Neural progenitor cell (in vitro differentiated cells): ENCODE results near the gene SERBP1. TPM values are rescaled to one million over a fixed set of nuclear protein-coding genes. Genes with fewer than 3 reads are reported as not detected.

ENCODE experiments used
- DNase-seq: peaks from one replicate; pipeline ENCODE4 v3.0.0-alpha.2; 2016; ENCODE audit warnings: low spot score
- H2AFZ ChIP-seq: fragments of 200-600 bp; sonication (generic); replicated peaks from 2 replicates; pipeline ENCODE4 v1.6.1; 2016; ENCODE audit warnings: antibody characterized with exemption
- H3F3A ChIP-seq: fragments of 200-600 bp; sonication (generic); 2 replicates; pipeline ENCODE4 v1.6.1; 2016; ENCODE audit warnings: antibody characterized with exemption, low read depth
- H3K27ac ChIP-seq: fragments of 200-600 bp; sonication (generic); 2 replicates; pipeline ENCODE4 v1.5.1; 2016; ENCODE audit warnings: mild to moderate bottlenecking
- H3K27me3 ChIP-seq: fragments of 200-600 bp; sonication (generic); 2 replicates; pipeline ENCODE4 v1.6.1; 2016; ENCODE audit warnings: mild to moderate bottlenecking, moderate library complexity
- H3K36me3 ChIP-seq: fragments of 200-600 bp; sonication (generic); 2 replicates; pipeline ENCODE4 v1.5.1; 2016
- H3K4me1 ChIP-seq: fragments of 200-600 bp; sonication (generic); 2 replicates; pipeline ENCODE4 v1.6.1; 2016; ENCODE audit warnings: mixed run types
- H3K4me2 ChIP-seq: fragments of 200-600 bp; sonication (generic); 2 replicates; pipeline ENCODE4 v1.6.1; 2016
- H3K4me3 ChIP-seq: fragments of 200-600 bp; sonication (generic); 2 replicates; pipeline ENCODE4 v1.5.1; 2016
- H3K79me2 ChIP-seq: fragments of 200-600 bp; sonication (generic); 2 replicates; pipeline ENCODE4 v1.6.1; 2016; ENCODE audit warnings: low read depth
- H3K9ac ChIP-seq: fragments of 200-600 bp; sonication (generic); 2 replicates; pipeline ENCODE4 v1.6.1; 2016
- H3K9me3 ChIP-seq: fragments of 200-600 bp; sonication (generic); 2 replicates; pipeline ENCODE4 v1.5.1; 2016; ENCODE audit warnings: low read depth
- H4K20me1 ChIP-seq: fragments of 200-600 bp; sonication (generic); 2 replicates; pipeline ENCODE4 v1.6.1; 2016; ENCODE audit warnings: low read depth
- H3K27ac Mint-ChIP-seq: 3 replicates; pipeline ENCODE4 v1.8.0; 2021; ENCODE audit warnings: mixed read lengths
- H3K27me3 Mint-ChIP-seq: 2 replicates; pipeline ENCODE4 v1.8.0; 2022; ENCODE audit warnings: low read depth, mild to moderate bottlenecking, inconsistent platforms, moderate library complexity, mixed read lengths; ENCODE audit not compliant: insufficient read depth
- H3K36me3 Mint-ChIP-seq: 3 replicates; pipeline ENCODE4 v1.8.0; 2021; ENCODE audit warnings: mixed read lengths
- H3K4me1 Mint-ChIP-seq: 3 replicates; pipeline ENCODE4 v1.8.0; 2021; ENCODE audit warnings: mixed read lengths
- H3K4me3 Mint-ChIP-seq: 3 replicates; pipeline ENCODE4 v1.8.0; 2021; ENCODE audit warnings: mild to moderate bottlenecking, moderate library complexity, mixed read lengths
- H3K9me3 Mint-ChIP-seq: 3 replicates; pipeline ENCODE4 v1.8.0; 2020; ENCODE audit warnings: mixed read lengths
- EZH2 ChIP-seq: fragments of 200-600 bp; sonication (generic); IDR thresholded peaks from 2 replicates; pipeline ENCODE4 v1.6.1; 2017; ENCODE audit warnings: antibody characterized with exemption, mild to moderate bottlenecking, moderate library complexity
- EZH2phosphoT487 ChIP-seq: fragments of 200-600 bp; sonication (generic); IDR thresholded peaks from 2 replicates; pipeline ENCODE4 v1.6.1; 2017; ENCODE audit warnings: antibody characterized with exemption
- total RNA-seq: library from RNA; depleted of rRNA; stranded (reverse); fragments of >200 nt; gene quantifications from 2 replicates; pipeline ENCODE4 v1.2.3, GENCODE V29; 2015; ENCODE audit warnings: low replicate concordance
- TF ChIP-seq, protein P1 (sequence below): fragments of 200-600 bp; sonication (generic); IDR thresholded peaks from 2 replicates; pipeline ENCODE4 v1.5.1; 2017; ENCODE audit warnings: antibody characterized with exemption, mild to moderate bottlenecking

The SERBP1 gene
- total RNA-seq, 1 donor from 2014 or later = 534 TPM

DNA sequence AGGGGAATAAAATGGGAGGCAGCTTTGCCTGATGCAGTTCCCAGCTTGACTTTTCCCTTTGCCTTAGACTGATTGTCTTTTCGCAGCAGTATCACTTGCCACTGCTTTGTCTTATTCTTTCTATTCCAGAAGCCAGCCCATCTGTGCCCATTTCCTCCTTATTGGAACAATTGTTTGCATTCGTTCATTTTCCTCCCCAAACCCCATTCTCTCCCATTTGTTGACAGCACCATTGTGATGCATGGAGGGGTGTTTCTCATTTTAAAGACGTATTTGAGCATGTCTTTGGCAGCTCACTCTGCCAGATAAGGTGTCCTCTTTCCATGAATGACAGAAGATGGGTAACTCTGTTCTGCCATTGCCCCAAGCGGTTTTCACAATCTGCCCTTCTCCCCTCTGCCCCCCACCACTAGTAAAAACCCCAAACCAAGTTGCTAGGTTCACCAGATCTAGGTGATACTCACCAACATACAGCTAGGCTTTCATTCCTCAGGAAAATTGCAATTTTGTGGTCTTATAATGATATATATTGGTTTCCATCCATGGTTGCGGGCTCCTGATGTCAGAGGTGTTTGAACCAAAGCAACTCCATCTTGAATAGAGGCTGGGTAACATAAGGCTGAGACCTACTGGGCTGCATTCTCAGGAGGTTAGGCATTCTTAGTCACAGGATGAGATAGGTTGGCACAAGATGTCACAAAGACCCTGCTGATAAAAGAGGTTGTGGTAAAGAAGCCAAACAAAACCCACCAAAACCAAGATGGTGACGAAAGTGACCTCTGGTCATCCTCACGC is 30.8 kb downstream of the SERBP1 start:
- H3K27ac ChIP-seq = no peak overlapping the region
- H3K36me3 ChIP-seq = no peaks in the 10 kb centered on the region
- no peak overlapping the region for H2AFZ ChIP-seq
- H3K9me3 ChIP-seq = no peaks in the 10 kb centered on the region
- peak overlapping the region; percentile 11 for H3K4me2 ChIP-seq
- H3K79me2 ChIP-seq = no peaks in the 10 kb centered on the region
- H3K36me3 Mint-ChIP-seq = no peaks in the 10 kb centered on the region
- peaks cover 7% of the 10 kb centered on the region for H3F3A ChIP-seq
- peak; percentile 6 for DNase-seq
- H4K20me1 ChIP-seq = no peaks in the 10 kb centered on the region
- no peaks in the 10 kb centered on the region for H3K4me1 Mint-ChIP-seq
- no peak overlapping the region for H3K4me3 ChIP-seq
- TF ChIP-seq, protein P1, sequence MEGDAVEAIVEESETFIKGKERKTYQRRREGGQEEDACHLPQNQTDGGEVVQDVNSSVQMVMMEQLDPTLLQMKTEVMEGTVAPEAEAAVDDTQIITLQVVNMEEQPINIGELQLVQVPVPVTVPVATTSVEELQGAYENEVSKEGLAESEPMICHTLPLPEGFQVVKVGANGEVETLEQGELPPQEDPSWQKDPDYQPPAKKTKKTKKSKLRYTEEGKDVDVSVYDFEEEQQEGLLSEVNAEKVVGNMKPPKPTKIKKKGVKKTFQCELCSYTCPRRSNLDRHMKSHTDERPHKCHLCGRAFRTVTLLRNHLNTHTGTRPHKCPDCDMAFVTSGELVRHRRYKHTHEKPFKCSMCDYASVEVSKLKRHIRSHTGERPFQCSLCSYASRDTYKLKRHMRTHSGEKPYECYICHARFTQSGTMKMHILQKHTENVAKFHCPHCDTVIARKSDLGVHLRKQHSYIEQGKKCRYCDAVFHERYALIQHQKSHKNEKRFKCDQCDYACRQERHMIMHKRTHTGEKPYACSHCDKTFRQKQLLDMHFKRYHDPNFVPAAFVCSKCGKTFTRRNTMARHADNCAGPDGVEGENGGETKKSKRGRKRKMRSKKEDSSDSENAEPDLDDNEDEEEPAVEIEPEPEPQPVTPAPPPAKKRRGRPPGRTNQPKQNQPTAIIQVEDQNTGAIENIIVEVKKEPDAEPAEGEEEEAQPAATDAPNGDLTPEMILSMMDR = no peak
- TF ChIP-seq EZH2 (no peak), EZH2phosphoT487 (no peak)
- H3K9me3 Mint-ChIP-seq = no peaks in the 10 kb centered on the region
- no peak overlapping the region for H3K27ac Mint-ChIP-seq
- H3K9ac ChIP-seq = no peak overlapping the region
- peaks cover 11% of the 10 kb centered on the region for H3K4me1 ChIP-seq
- peaks cover 3% of the 10 kb centered on the region for H3K27me3 Mint-ChIP-seq
- no peak overlapping the region for H3K4me3 Mint-ChIP-seq
- no peaks in the 10 kb centered on the region for H3K27me3 ChIP-seq

DNA sequence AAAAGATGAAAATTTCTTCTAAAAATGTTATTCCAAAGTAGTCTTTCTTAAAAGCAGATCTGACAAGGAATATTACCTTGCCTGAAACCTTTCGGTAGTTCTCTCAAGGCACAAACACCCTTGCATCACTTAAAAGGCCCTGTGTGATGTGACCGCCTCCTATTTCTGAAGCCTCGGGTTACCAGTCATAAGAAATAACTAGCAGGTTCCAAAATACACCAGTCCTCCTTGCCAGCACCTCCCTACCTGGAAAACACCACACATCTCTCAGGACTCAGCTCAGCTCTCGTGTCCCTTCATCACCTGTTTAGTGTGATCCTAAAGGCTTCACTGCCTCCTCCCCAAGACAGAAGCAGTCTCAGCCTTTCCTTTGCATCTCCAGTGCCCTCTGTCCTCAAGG is 35.7 kb downstream of the SERBP1 start:
- Mint-ChIP-seq H3K27me3 (no peaks in the 10 kb centered on the region), H3K9me3 (no peaks in the 10 kb centered on the region), H3K36me3 (no peaks in the 10 kb centered on the region), H3K27ac (no peak overlapping the region), H3K4me1 (no peaks in the 10 kb centered on the region), H3K4me3 (no peak overlapping the region)
- Histone ChIP-seq H3K79me2 (no peaks in the 10 kb centered on the region), H3K9ac (no peak overlapping the region), H3K36me3 (no peaks in the 10 kb centered on the region), H3K9me3 (no peaks in the 10 kb centered on the region), H3K4me1 (peaks cover 10% of the 10 kb centered on the region), H3K27ac (no peak overlapping the region), H3F3A (peaks cover 1% of the 10 kb centered on the region), H2AFZ (no peak overlapping the region), H3K4me3 (no peak overlapping the region), H3K27me3 (no peaks in the 10 kb centered on the region), H3K4me2 (no peak overlapping the region), H4K20me1 (no peaks in the 10 kb centered on the region)
- TF ChIP-seq EZH2 (no peak), EZH2phosphoT487 (no peak)
- TF ChIP-seq, protein P1 = no peak
- no peak for DNase-seq

DNA sequence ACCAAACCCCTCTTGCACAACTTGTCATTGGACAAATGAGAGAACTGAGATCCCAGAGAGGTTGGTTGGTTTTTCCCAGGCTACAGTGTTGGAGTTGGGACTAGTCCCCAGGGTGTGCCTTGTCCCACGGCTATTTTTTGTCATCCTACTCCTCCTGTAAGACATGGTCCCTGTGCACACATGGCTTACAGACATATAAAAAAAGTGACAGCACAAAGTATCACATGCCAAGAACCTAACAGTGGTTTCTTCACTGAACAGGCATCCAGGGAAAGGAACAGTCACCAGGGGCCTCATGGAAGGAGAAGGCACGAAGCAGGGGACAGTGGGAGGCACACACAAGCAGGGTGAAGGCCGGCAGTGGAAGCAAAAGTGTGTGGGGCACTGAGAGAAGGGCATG is 36.5 kb downstream of the SERBP1 start:
- Mint-ChIP-seq H3K4me3 (no peak overlapping the region), H3K4me1 (no peaks in the 10 kb centered on the region), H3K36me3 (no peaks in the 10 kb centered on the region), H3K27ac (peak overlapping the region; percentile 61), H3K27me3 (no peaks in the 10 kb centered on the region), H3K9me3 (no peaks in the 10 kb centered on the region)
- no peaks in the 10 kb centered on the region for H3K79me2 ChIP-seq
- no peak overlapping the region for H3K9ac ChIP-seq
- no peak for TF ChIP-seq EZH2
- TF ChIP-seq, protein P1 = no peak
- TF ChIP-seq EZH2phosphoT487 = no peak
- no peaks in the 10 kb centered on the region for H3F3A ChIP-seq
- no peak overlapping the region for H2AFZ ChIP-seq
- no peak for DNase-seq
- H3K4me3 ChIP-seq = no peak overlapping the region
- H3K9me3 ChIP-seq = no peaks in the 10 kb centered on the region
- H4K20me1 ChIP-seq = no peaks in the 10 kb centered on the region
- H3K27ac ChIP-seq = no peak overlapping the region
- H3K4me2 ChIP-seq = no peak overlapping the region
- no peaks in the 10 kb centered on the region for H3K27me3 ChIP-seq
- no peaks in the 10 kb centered on the region for H3K36me3 ChIP-seq
- H3K4me1 ChIP-seq = peaks cover 3% of the 10 kb centered on the region
